ENCODE measurements around the gene PARP11.

PARP11 gene

GRCh38 chr12:3821441-3821840, 51.8 kb downstream of the PARP11 start:
- no peak for FAIRE-seq
- no peak for TF ChIP-seq CTCF (IDR thresholded peaks at IDR 0.05; ENCODE audit: insufficient read depth, missing control alignments)
- no peak for DNase-seq (ENCODE audit: insufficient read length, low spot score)

- no peak for FAIRE-seq
- TF ChIP-seq CTCF (IDR thresholded peaks at IDR 0.05; ENCODE audit: insufficient read depth, missing control alignments): no peak
- no peak for DNase-seq (ENCODE audit: insufficient read length, low spot score)
Measured at GRCh38 chr12:3820122-3820521, 53.1 kb downstream of the PARP11 start.

- TF ChIP-seq CTCF (IDR thresholded peaks at IDR 0.05; ENCODE audit: insufficient read depth, missing control alignments): no peak
- FAIRE-seq: no peak
- DNase-seq (ENCODE audit: insufficient read length, low spot score): no peak
Measured at GRCh38 chr12:3816266-3816665, 56.9 kb downstream of the PARP11 start.

- TF ChIP-seq CTCF (IDR thresholded peaks at IDR 0.05; ENCODE audit: insufficient read depth, missing control alignments): no peak
- DNase-seq (ENCODE audit: insufficient read length, low spot score) (no peak), FAIRE-seq (no peak)
Measured at GRCh38 chr12:3815094-3815766, 58.0 kb downstream of the PARP11 start.

GRCh38 chr12:3810540-3810939, 62.7 kb downstream of the PARP11 start:
- no peak for TF ChIP-seq CTCF (IDR thresholded peaks at IDR 0.05; ENCODE audit: insufficient read depth, missing control alignments)
- DNase-seq (ENCODE audit: insufficient read length, low spot score): no peak
- no peak for FAIRE-seq

GRCh38 chr12:3810016-3810370, 63.2 kb downstream of the PARP11 start:
- FAIRE-seq (no peak), DNase-seq (ENCODE audit: insufficient read length, low spot score) (no peak)
- TF ChIP-seq CTCF (IDR thresholded peaks at IDR 0.05; ENCODE audit: insufficient read depth, missing control alignments): no peak

- no peak for TF ChIP-seq CTCF (IDR thresholded peaks at IDR 0.05; ENCODE audit: insufficient read depth, missing control alignments)
- FAIRE-seq: no peak
Measured at GRCh38 chr12:3809357-3810015, 63.7 kb downstream of the PARP11 start.

More at GRCh38 chr12:3809357-3810015, 63.7 kb downstream of the PARP11 start:
- DNase-seq (ENCODE audit: insufficient read length, low spot score): no peak

All from D721Med (cell line).